Ovary (tissue), 9 donors: ENCODE data around the gene INF2. TPM values are rescaled to one million over a fixed set of nuclear protein-coding genes. Genes with fewer than 3 reads are reported as not detected.

Experiments
- DNase-seq, 5 donors: peaks; one replicate each; pipeline ENCODE4 v3.0.0-alpha.2; 2019 to 2020
- H3K27ac ChIP-seq, 2 donors: fragments of 200-600 bp; one replicate each; pipeline versions ENCODE4 v1.5.1 to v1.8.0; 2019 to 2022
- H3K27me3 ChIP-seq: fragments of 200-600 bp; one replicate; pipeline ENCODE4 v1.8.0; 2022
- H3K36me3 ChIP-seq: fragments of 200-600 bp; sonication (generic); one replicate; pipeline ENCODE4 v1.5.1; 2019
- H3K4me1 ChIP-seq: one replicate; pipeline ENCODE4 v1.8.1; 2013; ENCODE audit warnings: mild to moderate bottlenecking, moderate library complexity; ENCODE audit not compliant: insufficient read depth
- H3K4me3 ChIP-seq: fragments of 200-600 bp; sonication (generic); one replicate; pipeline ENCODE4 v1.5.1; 2017
- H3K9me3 ChIP-seq, 2 donors: fragments of 200-600 bp in 1 of 2; sonication (generic) in 1 of 2; one replicate each; pipeline versions ENCODE4 v1.5.1 to v1.8.1; 2013 to 2019; ENCODE audit warnings: mild to moderate bottlenecking in 1 of 2, moderate library complexity in 1 of 2
- EP300 ChIP-seq: sonication (generic); formaldehyde crosslinking; IDR thresholded peaks from one replicate; pipeline ENCODE4 v1.6.1; 2017; ENCODE audit warnings: antibody characterized with exemption
- POLR2A ChIP-seq: fragments of 450-650 bp; IDR thresholded peaks from one replicate; pipeline ENCODE4 v1.6.1; 2017; ENCODE audit warnings: antibody characterized with exemption, mild to moderate bottlenecking, moderate library complexity
- WGBS, 3 donors: extraction: QIAGEN DNeasy Blood & Tissue Kit in 1 of 3; methylation state at CpG; one replicate each; pipeline versions ENCODE4 v1.1.5 to v1.1.7; 2013 to 2017; 5-methylcytosine and 5-hydroxymethylcytosine counted together
- intact Hi-C, 4 donors: fragments of 100-400 bp; cut with DNase I; formaldehyde crosslinking; loops; one replicate each; pipeline versions ENCODE4 v1.11.0 to v1.15.1; 2022 to 2023
- polyA plus RNA-seq, 2 donors: library from polyadenylated mRNA; stranded (reverse); fragments of 200-250 nt in 1 of 2; fragments of 350-450 nt in 1 of 2; fragmentation: Illumina TruSeq in 1 of 2; extraction: RNeasy Lipid Tissue Mini Kit (QIAGEN cat#74804) in 1 of 2; gene quantifications; one replicate each; pipeline ENCODE4 v1.2.3, GENCODE V29; 2013 to 2014
- total RNA-seq, 7 donors: library from RNA; depleted of rRNA in 2 of 7; stranded (reverse); fragments of >200 nt in 2 of 7; fragmentation: NEBNext Ultra II Directional in 3 of 7; extraction: Animal tissue kit (Norgen Biotek cat#: 25700) in 3 of 7; gene quantifications; one replicate each; pipeline versions ENCODE4 v1.1.0 to v1.2.4, GENCODE V29; 2016 to 2023
- TF ChIP-seq, protein P1 (sequence below), 3 donors: fragments of 450-650 bp in 2 of 3; fragments of 200-600 bp in 1 of 3; IDR thresholded peaks; one replicate each; pipeline versions ENCODE4 v1.5.1 to v1.8.0; 2016 to 2022; ENCODE audit warnings: antibody characterized with exemption in 3 of 3, mild to moderate bottlenecking in 1 of 3
- donor health status: DM: no; HTN: no; CAD: no; lungs with moderate emphysema.
- donor health status: DM: no; HTN: no; CAD: no.
- donor health status: Bipolar disorder and iron deficiency.
- donor health status: DM: yes; HTN: yes; CAD: no.
- donor health status: DM: no; HTN: no; CAD: no.
- donor health status: DM: yes; HTN: yes; CAD: no.

Gene INF2
- total and polyA plus RNA-seq, 9 donors: 6.3 to 40.7 (median 18.4) TPM

DNA sequence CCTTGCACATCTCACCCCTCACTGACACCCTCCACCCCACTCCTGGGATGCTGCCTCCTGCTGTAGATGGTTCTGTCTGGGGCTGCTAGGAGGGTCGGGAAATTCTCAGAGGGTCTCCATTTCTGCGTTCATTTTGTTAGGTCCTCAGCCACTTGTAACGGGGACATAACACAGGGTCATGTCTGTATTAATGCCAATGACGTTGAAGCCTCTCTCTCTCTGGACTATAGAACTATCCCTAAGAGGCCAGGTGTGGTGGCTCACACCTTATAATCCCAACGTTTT, 78.2 kb downstream of the INF2 start:
- WGBS, 3 donors: 77 to 82% (median 77%) methylated on average over 5 of the region's 5 CpGs
- H3K27ac ChIP-seq: no peak overlapping the region

DNA sequence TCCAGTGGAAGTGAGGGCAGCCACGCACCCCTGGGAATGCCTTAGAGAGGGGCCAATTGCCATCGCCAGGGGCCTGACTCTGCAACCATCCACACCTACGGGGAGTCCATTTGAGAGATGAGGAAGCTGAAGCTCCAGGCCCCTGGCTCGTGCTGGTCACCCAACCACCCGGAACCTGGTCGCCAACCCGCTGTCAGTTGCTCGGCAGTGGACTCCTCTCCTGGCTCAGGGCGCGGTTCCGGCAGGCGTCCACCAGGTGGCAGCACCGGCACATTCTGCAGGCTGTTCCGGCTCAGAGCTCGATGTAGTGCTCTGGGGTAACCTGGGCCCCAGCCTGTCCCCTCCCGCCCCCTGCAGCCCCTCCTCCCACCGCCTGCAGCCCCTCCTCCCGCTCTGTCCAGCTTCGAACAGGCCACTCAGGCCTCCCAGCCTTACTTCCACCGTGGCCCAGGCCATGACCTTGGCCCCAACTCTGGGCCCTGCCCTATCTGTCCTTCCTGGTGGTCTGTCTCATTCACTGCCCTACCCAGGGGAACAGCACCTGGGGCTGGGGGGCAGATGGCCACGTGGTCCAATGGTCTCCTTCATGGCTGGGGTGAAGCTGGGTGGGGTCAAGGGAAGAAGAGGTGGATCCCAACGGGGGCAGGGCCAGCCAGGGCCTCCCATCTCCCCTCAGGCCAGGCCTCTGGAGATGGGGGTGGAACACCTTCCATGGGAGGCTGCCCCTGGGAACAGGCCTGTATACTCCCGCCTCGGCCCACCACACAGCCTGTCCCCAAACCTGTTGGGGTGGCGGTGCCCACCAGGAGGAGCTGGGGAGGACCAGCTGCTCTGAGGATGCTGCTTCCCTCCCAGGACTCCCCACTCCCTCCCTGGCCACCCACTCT, 79.3 kb downstream of the INF2 start:
- Histone ChIP-seq H3K9me3 (no peaks in the 10 kb centered on the region), H3K4me3 (no peak overlapping the region), H3K27ac (peak overlapping the region in 1 of 2 donors; percentile 57), H3K4me1 (peaks cover 2% of the 10 kb centered on the region), H3K27me3 (no peaks in the 10 kb centered on the region), H3K36me3 (no peaks in the 10 kb centered on the region)
- TF ChIP-seq POLR2A: no peak
- TF ChIP-seq, protein P1, sequence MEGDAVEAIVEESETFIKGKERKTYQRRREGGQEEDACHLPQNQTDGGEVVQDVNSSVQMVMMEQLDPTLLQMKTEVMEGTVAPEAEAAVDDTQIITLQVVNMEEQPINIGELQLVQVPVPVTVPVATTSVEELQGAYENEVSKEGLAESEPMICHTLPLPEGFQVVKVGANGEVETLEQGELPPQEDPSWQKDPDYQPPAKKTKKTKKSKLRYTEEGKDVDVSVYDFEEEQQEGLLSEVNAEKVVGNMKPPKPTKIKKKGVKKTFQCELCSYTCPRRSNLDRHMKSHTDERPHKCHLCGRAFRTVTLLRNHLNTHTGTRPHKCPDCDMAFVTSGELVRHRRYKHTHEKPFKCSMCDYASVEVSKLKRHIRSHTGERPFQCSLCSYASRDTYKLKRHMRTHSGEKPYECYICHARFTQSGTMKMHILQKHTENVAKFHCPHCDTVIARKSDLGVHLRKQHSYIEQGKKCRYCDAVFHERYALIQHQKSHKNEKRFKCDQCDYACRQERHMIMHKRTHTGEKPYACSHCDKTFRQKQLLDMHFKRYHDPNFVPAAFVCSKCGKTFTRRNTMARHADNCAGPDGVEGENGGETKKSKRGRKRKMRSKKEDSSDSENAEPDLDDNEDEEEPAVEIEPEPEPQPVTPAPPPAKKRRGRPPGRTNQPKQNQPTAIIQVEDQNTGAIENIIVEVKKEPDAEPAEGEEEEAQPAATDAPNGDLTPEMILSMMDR (IDR thresholded peaks at IDR 0.05): peak; percentile 73 to 95 (median 83)
- 15 to 17% (median 15%) methylated on average over 24 to 25 of the region's 25 CpGs for WGBS, 3 donors
- DNase-seq: peak; percentile 84 to 93 (median 91)
- intact Hi-C loops: loop anchor here in 3 of 4 donors (1.0 to 2.0 kb wide), 2 partner anchors 53 to 58 kb away; no protein-coding TSS in a partner anchor

More for the DNA sequence above, 78.2 kb downstream of the INF2 start:
- intact Hi-C loops: no loop called here
- DNase-seq: no peak
- H3K36me3 ChIP-seq: no peaks in the 10 kb centered on the region
- TF ChIP-seq POLR2A (no peak), EP300 (no peak)
- TF ChIP-seq, protein P1 (IDR thresholded peaks at IDR 0.05): no peak
- H3K4me1 ChIP-seq: peaks cover 2% of the 10 kb centered on the region
- H3K9me3 ChIP-seq: no peaks in the 10 kb centered on the region
- H3K4me3 ChIP-seq: no peak overlapping the region
- no peaks in the 10 kb centered on the region for H3K27me3 ChIP-seq

- Histone ChIP-seq H3K27ac (peak overlapping the region in 1 of 2 donors; percentile 57), H3K27me3 (no peaks in the 10 kb centered on the region), H3K36me3 (no peaks in the 10 kb centered on the region), H3K4me1 (peaks cover 2% of the 10 kb centered on the region), H3K9me3 (no peaks in the 10 kb centered on the region), H3K4me3 (no peak overlapping the region)
- DNase-seq: no peak
- TF ChIP-seq, protein P1 (IDR thresholded peaks at IDR 0.05): no peak
- TF ChIP-seq POLR2A (no peak), EP300 (no peak)
- WGBS, 3 donors: 77% methylated on average over 18 of the region's 18 CpGs
- intact Hi-C loops: loop anchor here in 3 of 4 donors (1.0 to 2.0 kb wide), 3 partner anchors 25 to 57 kb away; partner anchors contain the start of gene AKT1 (in 1 of the 3)
Observed at GRCh38 chr14:104769324-104770071, 80.1 kb downstream of the INF2 start.

GRCh38 chr14:104770072-104770579, 80.7 kb downstream of the INF2 start:
- Histone ChIP-seq H3K9me3 (no peaks in the 10 kb centered on the region), H3K4me3 (no peak overlapping the region), H3K27me3 (no peaks in the 10 kb centered on the region), H3K4me1 (peaks cover 2% of the 10 kb centered on the region), H3K36me3 (no peaks in the 10 kb centered on the region), H3K27ac (no peak overlapping the region)
- intact Hi-C loops: loop anchor here in 2 of 4 donors (1.0 to 2.0 kb wide), 2 partner anchors 25 to 55 kb away; partner anchors contain the start of gene AKT1 (in 1 of the 2)
- TF ChIP-seq, protein P1 (IDR thresholded peaks at IDR 0.05): no peak
- no peak for TF ChIP-seq EP300
- TF ChIP-seq POLR2A: no peak
- 69 to 70% (median 70%) methylated on average over 24 of the region's 24 CpGs for WGBS, 3 donors
- DNase-seq: no peak
